SW 1271 (cell line): ENCODE results near the gene NAP1L3.

Source experiments
- DNase-seq, 2 experiments: peaks; one replicate each; lab custom pipeline; 2025; lab: John Stamatoyannopoulos, UW

The NAP1L3 gene

GRCh38 chrX:93673056-93673868 is at the start of gene NAP1L3:
Gene NAP1L3, minus strand, starts transcription at chrX:93673578. Its CDS starts 274 bp downstream, at chrX:93673304.
- no peak for DNase-seq

- DNase-seq, result no peak
Observed at GRCh38 chrX:93711076-93711475, 37.7 kb upstream of the NAP1L3 start.

- DNase-seq, result no peak
Observed at GRCh38 chrX:93703701-93704100, 30.3 kb upstream of the NAP1L3 start.

- DNase-seq, result no peak
Observed at GRCh38 chrX:93695981-93696380, 22.6 kb upstream of the NAP1L3 start.

- DNase-seq, result no peak
Observed at GRCh38 chrX:93673869-93674271, 492 bp upstream of the NAP1L3 start, which contains the start of gene FAM133A. Gene FAM133A, plus strand, starts transcription at chrX:93674206. Its CDS starts 35,214 bp downstream, at chrX:93709420.

GRCh38 chrX:93660575-93660974 is 12.8 kb downstream of the NAP1L3 start:
- DNase-seq, result no peak

- DNase-seq, result no peak
Observed at GRCh38 chrX:93649381-93649780, 24.0 kb downstream of the NAP1L3 start.

GRCh38 chrX:93637591-93637990 is 35.8 kb downstream of the NAP1L3 start:
- no peak for DNase-seq
